GM12872 (cell line): Measurements from ENCODE around the gene AP3B2.

Experiments used
- TF ChIP-seq, protein P1 (sequence below): IDR thresholded peaks from 3 replicates; pipeline ENCODE4 v1.5.1; 2011; ENCODE audit warnings: low read depth, mild to moderate bottlenecking, low read length, moderate library complexity; ENCODE audit not compliant: insufficient read depth

Gene AP3B2, protein sequence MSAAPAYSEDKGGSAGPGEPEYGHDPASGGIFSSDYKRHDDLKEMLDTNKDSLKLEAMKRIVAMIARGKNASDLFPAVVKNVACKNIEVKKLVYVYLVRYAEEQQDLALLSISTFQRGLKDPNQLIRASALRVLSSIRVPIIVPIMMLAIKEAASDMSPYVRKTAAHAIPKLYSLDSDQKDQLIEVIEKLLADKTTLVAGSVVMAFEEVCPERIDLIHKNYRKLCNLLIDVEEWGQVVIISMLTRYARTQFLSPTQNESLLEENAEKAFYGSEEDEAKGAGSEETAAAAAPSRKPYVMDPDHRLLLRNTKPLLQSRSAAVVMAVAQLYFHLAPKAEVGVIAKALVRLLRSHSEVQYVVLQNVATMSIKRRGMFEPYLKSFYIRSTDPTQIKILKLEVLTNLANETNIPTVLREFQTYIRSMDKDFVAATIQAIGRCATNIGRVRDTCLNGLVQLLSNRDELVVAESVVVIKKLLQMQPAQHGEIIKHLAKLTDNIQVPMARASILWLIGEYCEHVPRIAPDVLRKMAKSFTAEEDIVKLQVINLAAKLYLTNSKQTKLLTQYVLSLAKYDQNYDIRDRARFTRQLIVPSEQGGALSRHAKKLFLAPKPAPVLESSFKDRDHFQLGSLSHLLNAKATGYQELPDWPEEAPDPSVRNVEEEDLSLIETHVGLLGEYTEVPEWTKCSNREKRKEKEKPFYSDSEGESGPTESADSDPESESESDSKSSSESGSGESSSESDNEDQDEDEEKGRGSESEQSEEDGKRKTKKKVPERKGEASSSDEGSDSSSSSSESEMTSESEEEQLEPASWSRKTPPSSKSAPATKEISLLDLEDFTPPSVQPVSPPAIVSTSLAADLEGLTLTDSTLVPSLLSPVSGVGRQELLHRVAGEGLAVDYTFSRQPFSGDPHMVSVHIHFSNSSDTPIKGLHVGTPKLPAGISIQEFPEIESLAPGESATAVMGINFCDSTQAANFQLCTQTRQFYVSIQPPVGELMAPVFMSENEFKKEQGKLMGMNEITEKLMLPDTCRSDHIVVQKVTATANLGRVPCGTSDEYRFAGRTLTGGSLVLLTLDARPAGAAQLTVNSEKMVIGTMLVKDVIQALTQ

GRCh38 chr15:82709421-82710207 is at the start of gene AP3B2:
Gene AP3B2 (minus strand): TSS chr15:82709875. CDS start chr15:82709706, 169 bp downstream.
- TF ChIP-seq, protein P1, sequence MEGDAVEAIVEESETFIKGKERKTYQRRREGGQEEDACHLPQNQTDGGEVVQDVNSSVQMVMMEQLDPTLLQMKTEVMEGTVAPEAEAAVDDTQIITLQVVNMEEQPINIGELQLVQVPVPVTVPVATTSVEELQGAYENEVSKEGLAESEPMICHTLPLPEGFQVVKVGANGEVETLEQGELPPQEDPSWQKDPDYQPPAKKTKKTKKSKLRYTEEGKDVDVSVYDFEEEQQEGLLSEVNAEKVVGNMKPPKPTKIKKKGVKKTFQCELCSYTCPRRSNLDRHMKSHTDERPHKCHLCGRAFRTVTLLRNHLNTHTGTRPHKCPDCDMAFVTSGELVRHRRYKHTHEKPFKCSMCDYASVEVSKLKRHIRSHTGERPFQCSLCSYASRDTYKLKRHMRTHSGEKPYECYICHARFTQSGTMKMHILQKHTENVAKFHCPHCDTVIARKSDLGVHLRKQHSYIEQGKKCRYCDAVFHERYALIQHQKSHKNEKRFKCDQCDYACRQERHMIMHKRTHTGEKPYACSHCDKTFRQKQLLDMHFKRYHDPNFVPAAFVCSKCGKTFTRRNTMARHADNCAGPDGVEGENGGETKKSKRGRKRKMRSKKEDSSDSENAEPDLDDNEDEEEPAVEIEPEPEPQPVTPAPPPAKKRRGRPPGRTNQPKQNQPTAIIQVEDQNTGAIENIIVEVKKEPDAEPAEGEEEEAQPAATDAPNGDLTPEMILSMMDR: no peak

GRCh38 chr15:82751308-82751707 is 41.6 kb upstream of the AP3B2 start:
- TF ChIP-seq, protein P1: no peak

DNA sequence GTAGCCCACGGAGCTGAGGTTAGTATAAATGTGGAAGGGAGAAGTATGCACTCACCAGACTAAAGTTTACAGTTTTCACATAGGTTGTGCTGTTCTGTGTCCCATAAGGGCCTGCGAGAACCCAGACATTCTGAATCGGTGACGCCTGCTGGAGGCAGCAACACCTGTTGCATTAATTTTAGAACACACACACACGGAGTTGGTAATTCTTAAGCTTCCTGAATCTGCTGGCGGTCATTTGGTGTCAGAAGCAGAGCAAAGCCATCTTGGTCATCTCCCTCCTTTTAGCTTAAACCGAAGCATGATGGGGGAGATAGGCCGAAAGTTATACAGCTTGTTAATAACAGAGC is 41.1 kb upstream of the AP3B2 start:
- TF ChIP-seq, protein P1: peak; percentile 19; the same call in 1 of the 3 replicates

- TF ChIP-seq, protein P1: no peak
Measured at GRCh38 chr15:82749951-82750830, 40.5 kb upstream of the AP3B2 start.

GRCh38 chr15:82748315-82748714 is 38.6 kb upstream of the AP3B2 start:
- TF ChIP-seq, protein P1: no peak

DNA sequence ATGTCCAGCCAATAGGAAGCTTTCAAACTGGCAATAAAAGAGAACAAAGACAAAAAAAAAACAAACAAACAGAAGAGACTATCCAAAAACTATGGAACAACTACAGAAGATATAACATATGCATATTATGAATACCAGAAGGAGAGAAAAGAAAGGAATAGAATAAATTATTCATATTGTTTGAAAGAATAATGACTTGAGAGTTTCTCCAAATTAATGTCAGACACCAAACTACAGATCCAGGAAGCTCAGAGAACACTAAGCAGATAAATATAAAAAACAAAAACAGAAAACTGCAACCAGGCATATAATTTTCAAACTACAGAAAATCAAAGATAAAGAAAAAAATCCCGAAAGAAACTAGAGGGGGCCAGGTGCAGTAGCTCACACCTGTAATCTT is 34.1 kb upstream of the AP3B2 start:
- TF ChIP-seq, protein P1: no peak
